ENCODE measurements around the gene CLCNKA. TPM values are rescaled to one million over a fixed set of nuclear protein-coding genes. Genes with fewer than 3 reads are reported as not detected.
"Not testable (repeated sequence)": the region's sequence is repeated elsewhere in the genome, so short reads cannot be mapped to it uniquely, and the experiment has no call there.

The CLCNKA gene
- polyA plus RNA-seq, 1 donor: 0.18 TPM

- WGBS (ENCODE audit: insufficient coverage, low lambda C conversion rate): no CpG with 5 or more reads among the region's 9 CpGs
- not testable (repeated sequence) for H3K27me3 ChIP-seq (ENCODE audit: control insufficient read depth, insufficient read depth, low read length); H3K9me3 ChIP-seq (ENCODE audit: control insufficient read depth, low read depth, low read length); H3K36me3 ChIP-seq (ENCODE audit: control insufficient read depth, insufficient read depth, low read length); H3K4me3 ChIP-seq (ENCODE audit: low read length); H3K4me1 ChIP-seq (ENCODE audit: control insufficient read depth, insufficient read depth, low read length); H3K27ac ChIP-seq (ENCODE audit: low read length); DNase-seq
Observed at GRCh38 chr1:16042654-16043053, 20.8 kb downstream of the CLCNKA start.

GRCh38 chr1:16043521-16043920 lies 21.7 kb downstream of the CLCNKA start, which contains the start of gene CLCNKB:
CLCNKB (plus strand) TSS chr1:16043782; CDS start chr1:16044493, 711 bp downstream.
- WGBS (ENCODE audit: insufficient coverage, low lambda C conversion rate): no CpG with 5 or more reads among the region's 7 CpGs
- Histone ChIP-seq H3K4me1 (ENCODE audit: control insufficient read depth, insufficient read depth, low read length) (peaks cover 2% of the 10 kb centered on the region), H3K9me3 (ENCODE audit: control insufficient read depth, low read depth, low read length) (no peaks in the 10 kb centered on the region), H3K36me3 (ENCODE audit: control insufficient read depth, insufficient read depth, low read length) (no peaks in the 10 kb centered on the region), H3K27ac (ENCODE audit: low read length) (no peak within 1 kb of the TSS), H3K4me3 (ENCODE audit: low read length) (no peak within 1 kb of the TSS), H3K27me3 (ENCODE audit: control insufficient read depth, insufficient read depth, low read length) (no peaks in the 10 kb centered on the region)
- no peak for DNase-seq

- no peaks in the 10 kb centered on the region for H3K27me3 ChIP-seq (ENCODE audit: control insufficient read depth, insufficient read depth, low read length)
- DNase-seq: no peak
- WGBS (ENCODE audit: insufficient coverage, low lambda C conversion rate): no CpG with 5 or more reads among the region's 5 CpGs
- peaks cover 5% of the 10 kb centered on the region for H3K4me1 ChIP-seq (ENCODE audit: control insufficient read depth, insufficient read depth, low read length)
- H3K36me3 ChIP-seq (ENCODE audit: control insufficient read depth, insufficient read depth, low read length): no peaks in the 10 kb centered on the region
- H3K27ac ChIP-seq (ENCODE audit: low read length): no peak overlapping the region
- H3K4me3 ChIP-seq (ENCODE audit: low read length): no peak overlapping the region
- no peaks in the 10 kb centered on the region for H3K9me3 ChIP-seq (ENCODE audit: control insufficient read depth, low read depth, low read length)
Observed at GRCh38 chr1:16043950-16044349, 22.1 kb downstream of the CLCNKA start.

- no peak overlapping the region for H3K27ac ChIP-seq (ENCODE audit: low read length)
- H3K36me3 ChIP-seq (ENCODE audit: control insufficient read depth, insufficient read depth, low read length): no peaks in the 10 kb centered on the region
- no peaks in the 10 kb centered on the region for H3K9me3 ChIP-seq (ENCODE audit: control insufficient read depth, low read depth, low read length)
- no peak overlapping the region for H3K4me3 ChIP-seq (ENCODE audit: low read length)
- H3K27me3 ChIP-seq (ENCODE audit: control insufficient read depth, insufficient read depth, low read length): no peaks in the 10 kb centered on the region
- peaks cover 9% of the 10 kb centered on the region for H3K4me1 ChIP-seq (ENCODE audit: control insufficient read depth, insufficient read depth, low read length)
- WGBS (ENCODE audit: insufficient coverage, low lambda C conversion rate): no CpG with 5 or more reads among the region's 7 CpGs
- no peak for DNase-seq
Observed at GRCh38 chr1:16046842-16047241, 25.0 kb downstream of the CLCNKA start.

GRCh38 chr1:16047791-16048475 lies 26.1 kb downstream of the CLCNKA start:
- no CpG with 5 or more reads among the region's 19 CpGs for WGBS (ENCODE audit: insufficient coverage, low lambda C conversion rate)
- DNase-seq: no peak
- Histone ChIP-seq H3K27ac (ENCODE audit: low read length) (no peak overlapping the region), H3K4me1 (ENCODE audit: control insufficient read depth, insufficient read depth, low read length) (peaks cover 9% of the 10 kb centered on the region), H3K36me3 (ENCODE audit: control insufficient read depth, insufficient read depth, low read length) (no peaks in the 10 kb centered on the region), H3K27me3 (ENCODE audit: control insufficient read depth, insufficient read depth, low read length) (no peaks in the 10 kb centered on the region), H3K9me3 (ENCODE audit: control insufficient read depth, low read depth, low read length) (no peaks in the 10 kb centered on the region), H3K4me3 (ENCODE audit: low read length) (peak overlapping the region; percentile 45)

- DNase-seq: peak; percentile 50 to 58
- peak overlapping the region; percentile 45 for H3K4me3 ChIP-seq (ENCODE audit: low read length)
- peaks cover 9% of the 10 kb centered on the region for H3K4me1 ChIP-seq (ENCODE audit: control insufficient read depth, insufficient read depth, low read length)
- no peaks in the 10 kb centered on the region for H3K9me3 ChIP-seq (ENCODE audit: control insufficient read depth, low read depth, low read length)
- H3K36me3 ChIP-seq (ENCODE audit: control insufficient read depth, insufficient read depth, low read length): no peaks in the 10 kb centered on the region
- H3K27ac ChIP-seq (ENCODE audit: low read length): no peak overlapping the region
- WGBS (ENCODE audit: insufficient coverage, low lambda C conversion rate): no CpG with 5 or more reads among the region's 25 CpGs
- no peaks in the 10 kb centered on the region for H3K27me3 ChIP-seq (ENCODE audit: control insufficient read depth, insufficient read depth, low read length)
Observed at GRCh38 chr1:16048573-16049189, 26.8 kb downstream of the CLCNKA start.

GRCh38 chr1:16050328-16050727 lies 28.5 kb downstream of the CLCNKA start:
- no peak for DNase-seq
- Histone ChIP-seq H3K27me3 (ENCODE audit: control insufficient read depth, insufficient read depth, low read length) (no peaks in the 10 kb centered on the region), H3K9me3 (ENCODE audit: control insufficient read depth, low read depth, low read length) (no peaks in the 10 kb centered on the region), H3K4me1 (ENCODE audit: control insufficient read depth, insufficient read depth, low read length) (peaks cover 9% of the 10 kb centered on the region), H3K4me3 (ENCODE audit: low read length) (no peak overlapping the region), H3K27ac (ENCODE audit: low read length) (no peak overlapping the region), H3K36me3 (ENCODE audit: control insufficient read depth, insufficient read depth, low read length) (no peaks in the 10 kb centered on the region)
- no CpG with 5 or more reads among the region's 7 CpGs for WGBS (ENCODE audit: insufficient coverage, low lambda C conversion rate)

- Histone ChIP-seq H3K27me3 (ENCODE audit: control insufficient read depth, insufficient read depth, low read length) (no peaks in the 10 kb centered on the region), H3K4me1 (ENCODE audit: control insufficient read depth, insufficient read depth, low read length) (peaks cover 14% of the 10 kb centered on the region), H3K9me3 (ENCODE audit: control insufficient read depth, low read depth, low read length) (no peaks in the 10 kb centered on the region), H3K27ac (ENCODE audit: low read length) (no peak overlapping the region), H3K36me3 (ENCODE audit: control insufficient read depth, insufficient read depth, low read length) (no peaks in the 10 kb centered on the region), H3K4me3 (ENCODE audit: low read length) (no peak overlapping the region)
- no peak for DNase-seq
- no CpG with 5 or more reads among the region's 3 CpGs for WGBS (ENCODE audit: insufficient coverage, low lambda C conversion rate)
Observed at GRCh38 chr1:16051039-16051438, 29.2 kb downstream of the CLCNKA start.

GRCh38 chr1:16051949-16052348 lies 30.1 kb downstream of the CLCNKA start:
- H3K4me3 ChIP-seq (ENCODE audit: low read length); DNase-seq; H3K27me3 ChIP-seq (ENCODE audit: control insufficient read depth, insufficient read depth, low read length); H3K27ac ChIP-seq (ENCODE audit: low read length); H3K36me3 ChIP-seq (ENCODE audit: control insufficient read depth, insufficient read depth, low read length); H3K9me3 ChIP-seq (ENCODE audit: control insufficient read depth, low read depth, low read length): not testable (repeated sequence)
- no CpG with 5 or more reads among the region's 12 CpGs for WGBS (ENCODE audit: insufficient coverage, low lambda C conversion rate)
- H3K4me1 ChIP-seq (ENCODE audit: control insufficient read depth, insufficient read depth, low read length): peaks cover 18% of the 10 kb centered on the region

GRCh38 chr1:16053781-16054502 lies 32.1 kb downstream of the CLCNKA start:
- Histone ChIP-seq H3K4me1 (ENCODE audit: control insufficient read depth, insufficient read depth, low read length) (peaks cover 13% of the 10 kb centered on the region), H3K4me3 (ENCODE audit: low read length) (no peak overlapping the region), H3K27me3 (ENCODE audit: control insufficient read depth, insufficient read depth, low read length) (no peaks in the 10 kb centered on the region), H3K9me3 (ENCODE audit: control insufficient read depth, low read depth, low read length) (no peaks in the 10 kb centered on the region), H3K27ac (ENCODE audit: low read length) (no peak overlapping the region), H3K36me3 (ENCODE audit: control insufficient read depth, insufficient read depth, low read length) (no peaks in the 10 kb centered on the region)
- no CpG with 5 or more reads among the region's 8 CpGs for WGBS (ENCODE audit: insufficient coverage, low lambda C conversion rate)
- no peak for DNase-seq
